ENCODE measurements around the gene INPP4B. TPM values are rescaled to one million over a fixed set of nuclear protein-coding genes. Genes with fewer than 3 reads are reported as not detected.

INPP4B gene
- total and polyA plus RNA-seq, 3 donors from 2014 or later = 23.2 to 64.5 (median 55.2) TPM

- intact Hi-C loops (cut with DNase I; ENCODE audit: low total_unique reads) = no loop called here
- no peaks in the 10 kb centered on the region for H3K36me3 ChIP-seq (ENCODE audit: low read depth, missing control alignments)
- TF ChIP-seq POLR2A (IDR thresholded peaks at IDR 0.05) = no peak
- TF ChIP-seq, protein P1, sequence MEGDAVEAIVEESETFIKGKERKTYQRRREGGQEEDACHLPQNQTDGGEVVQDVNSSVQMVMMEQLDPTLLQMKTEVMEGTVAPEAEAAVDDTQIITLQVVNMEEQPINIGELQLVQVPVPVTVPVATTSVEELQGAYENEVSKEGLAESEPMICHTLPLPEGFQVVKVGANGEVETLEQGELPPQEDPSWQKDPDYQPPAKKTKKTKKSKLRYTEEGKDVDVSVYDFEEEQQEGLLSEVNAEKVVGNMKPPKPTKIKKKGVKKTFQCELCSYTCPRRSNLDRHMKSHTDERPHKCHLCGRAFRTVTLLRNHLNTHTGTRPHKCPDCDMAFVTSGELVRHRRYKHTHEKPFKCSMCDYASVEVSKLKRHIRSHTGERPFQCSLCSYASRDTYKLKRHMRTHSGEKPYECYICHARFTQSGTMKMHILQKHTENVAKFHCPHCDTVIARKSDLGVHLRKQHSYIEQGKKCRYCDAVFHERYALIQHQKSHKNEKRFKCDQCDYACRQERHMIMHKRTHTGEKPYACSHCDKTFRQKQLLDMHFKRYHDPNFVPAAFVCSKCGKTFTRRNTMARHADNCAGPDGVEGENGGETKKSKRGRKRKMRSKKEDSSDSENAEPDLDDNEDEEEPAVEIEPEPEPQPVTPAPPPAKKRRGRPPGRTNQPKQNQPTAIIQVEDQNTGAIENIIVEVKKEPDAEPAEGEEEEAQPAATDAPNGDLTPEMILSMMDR (IDR thresholded peaks at IDR 0.05) = no peak
- no peaks in the 10 kb centered on the region for H3K9me3 ChIP-seq
- no peaks in the 10 kb centered on the region for H3K27me3 ChIP-seq
- no peak overlapping the region for H3K27ac ChIP-seq
- H3K4me1 ChIP-seq = no peaks in the 10 kb centered on the region
- 96 to 97% methylated on average over 5 of the region's 5 CpGs for WGBS, 2 donors
- no peak for DNase-seq
- no peak overlapping the region for H3K4me3 ChIP-seq
Measured at GRCh38 chr4:142882159-142882558, 36.1 kb upstream of the INPP4B start.

GRCh38 chr4:142881331-142881730, 35.2 kb upstream of the INPP4B start:
- intact Hi-C loops (cut with DNase I; ENCODE audit: low total_unique reads) = no loop called here
- no peak overlapping the region for H3K4me3 ChIP-seq

DNA sequence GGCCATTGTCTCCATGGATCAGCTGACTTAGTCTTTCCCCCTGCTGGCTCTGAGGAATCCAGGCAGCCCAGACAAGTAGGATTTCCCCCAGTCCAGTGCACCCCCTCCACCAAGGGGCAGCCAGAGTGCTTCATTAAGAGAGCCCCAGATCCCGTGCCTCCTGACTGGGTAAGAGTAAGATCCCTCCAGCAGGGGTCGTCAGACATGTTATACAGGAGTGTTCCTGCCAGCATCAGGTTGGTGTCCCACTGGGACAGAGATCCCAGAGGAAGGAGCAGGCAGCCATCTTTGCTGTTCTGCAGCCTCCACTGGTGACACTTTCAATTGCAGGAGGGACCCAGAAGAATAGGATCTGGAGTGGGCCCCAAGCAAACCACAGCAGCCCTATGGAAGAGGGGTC, 29.0 kb upstream of the INPP4B start:
- no peak overlapping the region for H3K4me3 ChIP-seq
- 78 to 100% methylated on average over 2 of the region's 2 CpGs for WGBS, 2 donors
- no peaks in the 10 kb centered on the region for H3K9me3 ChIP-seq
- H3K27me3 ChIP-seq = no peaks in the 10 kb centered on the region
- DNase-seq = no peak
- intact Hi-C loops (cut with DNase I; ENCODE audit: low total_unique reads) = no loop called here
- no peak overlapping the region for H3K27ac ChIP-seq
- H3K36me3 ChIP-seq (ENCODE audit: low read depth, missing control alignments) = no peaks in the 10 kb centered on the region
- no peaks in the 10 kb centered on the region for H3K4me1 ChIP-seq
- no peak for TF ChIP-seq POLR2A (IDR thresholded peaks at IDR 0.05)
- TF ChIP-seq, protein P1 (IDR thresholded peaks at IDR 0.05) = no peak

More at GRCh38 chr4:142881331-142881730, 35.2 kb upstream of the INPP4B start:
- Histone ChIP-seq H3K27ac (no peak overlapping the region), H3K9me3 (no peaks in the 10 kb centered on the region), H3K36me3 (ENCODE audit: low read depth, missing control alignments) (no peaks in the 10 kb centered on the region), H3K27me3 (no peaks in the 10 kb centered on the region), H3K4me1 (no peaks in the 10 kb centered on the region)
- DNase-seq = no peak
- TF ChIP-seq, protein P1 (IDR thresholded peaks at IDR 0.05) = no peak
- TF ChIP-seq POLR2A (IDR thresholded peaks at IDR 0.05) = no peak
- WGBS, 2 donors = 90 to 93% methylated on average over 2 of the region's 2 CpGs

DNA sequence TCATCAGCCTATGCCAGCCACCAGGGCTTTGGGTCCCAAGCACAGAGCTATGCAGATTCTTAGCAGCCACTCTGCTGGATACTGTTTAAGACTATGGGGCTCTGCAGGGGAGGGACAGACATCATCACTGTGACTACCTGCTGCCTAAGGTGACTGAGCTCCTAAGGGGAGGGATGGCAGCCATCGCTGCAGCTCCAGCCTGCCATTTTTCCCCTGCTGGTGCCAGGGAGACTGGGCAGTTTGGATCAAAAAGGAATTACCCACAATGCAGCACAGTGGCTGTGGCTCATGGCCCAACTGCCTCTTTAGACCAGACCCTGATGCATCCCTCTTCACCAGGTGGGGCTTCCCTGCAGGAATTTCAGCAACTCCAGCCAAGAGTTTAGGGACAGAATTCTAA, 28.6 kb upstream of the INPP4B start:
- no peaks in the 10 kb centered on the region for H3K27me3 ChIP-seq
- intact Hi-C loops (cut with DNase I; ENCODE audit: low total_unique reads) = no loop called here
- H3K36me3 ChIP-seq (ENCODE audit: low read depth, missing control alignments) = no peaks in the 10 kb centered on the region
- 100% methylated on average over 1 of the region's 1 CpG; no CpG with 5 or more reads in 1 of the 2 donors for WGBS, 2 donors
- no peaks in the 10 kb centered on the region for H3K4me1 ChIP-seq
- H3K4me3 ChIP-seq = no peak overlapping the region
- no peak overlapping the region for H3K27ac ChIP-seq
- H3K9me3 ChIP-seq = no peaks in the 10 kb centered on the region
- no peak for DNase-seq
- no peak for TF ChIP-seq POLR2A (IDR thresholded peaks at IDR 0.05)
- TF ChIP-seq, protein P1 (IDR thresholded peaks at IDR 0.05) = no peak

GRCh38 chr4:142866685-142867084, 20.6 kb upstream of the INPP4B start:
- no peaks in the 10 kb centered on the region for H3K36me3 ChIP-seq (ENCODE audit: low read depth, missing control alignments)
- DNase-seq = no peak
- intact Hi-C loops (cut with DNase I; ENCODE audit: low total_unique reads) = no loop called here
- WGBS, 2 donors = 78 to 85% methylated on average over 5 of the region's 5 CpGs
- no peak for TF ChIP-seq POLR2A (IDR thresholded peaks at IDR 0.05)
- TF ChIP-seq, protein P1 (IDR thresholded peaks at IDR 0.05) = no peak
- H3K27me3 ChIP-seq = no peaks in the 10 kb centered on the region
- no peak overlapping the region for H3K27ac ChIP-seq
- no peaks in the 10 kb centered on the region for H3K4me1 ChIP-seq
- H3K9me3 ChIP-seq = no peaks in the 10 kb centered on the region
- H3K4me3 ChIP-seq = no peak overlapping the region

Measured in testis (tissue), 3 donors.